HCT116 (cell line): Measurements from ENCODE around the gene MTA1. TPM values are rescaled to one million over a fixed set of nuclear protein-coding genes. Genes with fewer than 3 reads are reported as not detected.
A peak's percentile ranks its signal among the peaks of the same experiment; 100 is the strongest.

ENCODE experiments used
- ATAC-seq: fragments of 200-7000 bp; cut with Tn5 transposase; 2 replicates; pipeline ENCODE4 v1.9.1; 2020; ENCODE audit warnings: mild to moderate bottlenecking, moderate library complexity
- BruUV-seq: library from RNA; stranded (reverse); fragments of 400-500 nt; replicated peaks from 2 replicates; lab custom pipeline; 2021; lab: Mats Ljungman, UMichigan
- CTCF ChIA-PET: fragments of 300-600 bp; sonication (Branson Sonifier 250); formaldehyde crosslinking; loops from one replicate; lab custom pipeline; 2021; ENCODE audit warnings: antibody characterized with exemption; lab: Charles Lee
- POLR2A ChIA-PET: fragments of 300-600, 350-600 bp; sonication (Branson Sonifier 250); formaldehyde crosslinking; loops from one replicate; lab custom pipeline; 2021; ENCODE audit warnings: antibody characterized with exemption; lab: Charles Lee
- RAD21 ChIA-PET, 2 experiments: fragments of 300-600 bp; sonication (Branson Sonifier 250); formaldehyde crosslinking; loops; one replicate each; lab custom pipeline; 2023; ENCODE audit warnings: low total read pairs in 2 of 2; ENCODE audit not compliant: uncharacterized antibody in 2 of 2, unreplicated experiment in 2 of 2, low non-redundant PET in 1 of 2; lab: Charles Lee
- DNase-seq: peaks from one replicate; pipeline ENCODE4 v3.0.0-alpha.2; 2010; ENCODE audit warnings: low read depth, low spot score
- H2AFZ ChIP-seq: fragments of 200-600 bp; shearing (Covaris generic), sonication (generic); 2 replicates; pipeline ENCODE4 v1.6.1; 2017; ENCODE audit warnings: low read depth, mixed run types, mixed read lengths, antibody characterized with exemption, low read length; ENCODE audit not compliant: poor library complexity, severe bottlenecking
- H3K27ac ChIP-seq: 2 replicates; pipeline ENCODE4 v1.5.1; 2012; ENCODE audit warnings: low read depth, low read length
- H3K27me3 ChIP-seq: fragments of 200-600 bp; sonication (generic); 2 replicates; pipeline ENCODE4 v1.6.1; 2016; ENCODE audit warnings: mixed run types, low read length, mixed read lengths; ENCODE audit not compliant: insufficient read depth
- H3K36me3 ChIP-seq, 2 experiments: fragments of 200-500 bp in 1 of 2; fragments of 200-600 bp in 1 of 2; sonication (Bioruptor generic) in 1 of 2; sonication (generic) in 1 of 2; 2 replicates each; pipeline versions ENCODE4 v1.5.1 to v1.6.1; 2014 to 2016; ENCODE audit warnings: low read length in 2 of 2, inconsistent platforms in 1 of 2, mixed read lengths in 1 of 2, mixed run types in 1 of 2; ENCODE audit not compliant: insufficient read depth in 2 of 2, control insufficient read depth in 1 of 2
- H3K4me1 ChIP-seq, 2 experiments: fragments of 200-600 bp in 1 of 2; sonication (generic) in 1 of 2; 2 replicates each; pipeline versions ENCODE4 v1.5.1 to v1.6.1; 2012 to 2017; ENCODE audit warnings: low read length in 2 of 2, inconsistent platforms in 1 of 2, mild to moderate bottlenecking in 1 of 2, mixed read lengths in 1 of 2, mixed run types in 1 of 2, moderate library complexity in 1 of 2; ENCODE audit not compliant: insufficient read depth in 2 of 2, control insufficient read depth in 1 of 2
- H3K4me2 ChIP-seq: fragments of 200-600 bp; sonication (generic); 2 replicates; pipeline ENCODE4 v1.6.1; 2017; ENCODE audit warnings: mixed run types, low read length, mixed read lengths
- H3K4me3 ChIP-seq, 2 experiments: fragments of 200-600 bp in 1 of 2; sonication (generic) in 1 of 2; replicated peaks in 1 of 2; 2 replicates each; pipeline ENCODE4 v1.5.1; 2011 to 2016; ENCODE audit warnings: low read length in 2 of 2, control low read depth in 1 of 2, low read depth in 1 of 2, mild to moderate bottlenecking in 1 of 2, mixed read lengths in 1 of 2, mixed run types in 1 of 2
- H3K79me2 ChIP-seq: fragments of 200-600 bp; sonication (generic); 2 replicates; pipeline ENCODE4 v1.6.1; 2017; ENCODE audit warnings: mild to moderate bottlenecking, mixed run types, low read length, moderate library complexity, mixed read lengths; ENCODE audit not compliant: insufficient read depth
- H3K9ac ChIP-seq: fragments of 200-600 bp; sonication (generic); 2 replicates; pipeline ENCODE4 v1.6.1; 2016; ENCODE audit warnings: low read length, mixed read lengths
- H3K9me2 ChIP-seq: fragments of 200-600 bp; sonication (generic), shearing (Covaris generic); 2 replicates; pipeline ENCODE4 v1.6.1; 2017; ENCODE audit warnings: mixed run types, mild to moderate bottlenecking, moderate library complexity; ENCODE audit not compliant: insufficient read depth
- H3K9me3 ChIP-seq, 2 experiments: fragments of 200-500 bp in 1 of 2; fragments of 200-600 bp in 1 of 2; sonication (Bioruptor generic) in 1 of 2; sonication (generic) in 1 of 2; 2 replicates each; pipeline ENCODE4 v1.6.1; 2014 to 2017; ENCODE audit warnings: low read length in 2 of 2, mixed read lengths in 2 of 2, inconsistent platforms in 1 of 2, low read depth in 1 of 2, mild to moderate bottlenecking in 1 of 2, mixed run types in 1 of 2, moderate library complexity in 1 of 2; ENCODE audit not compliant: control insufficient read depth in 1 of 2, insufficient read depth in 1 of 2
- H4K20me1 ChIP-seq: fragments of 200-600 bp; sonication (generic), shearing (Covaris generic); 2 replicates; pipeline ENCODE4 v1.6.1; 2017; ENCODE audit warnings: mixed run types, mild to moderate bottlenecking, moderate library complexity; ENCODE audit not compliant: insufficient read depth
- CBX3 ChIP-seq: IDR thresholded peaks from 2 replicates; pipeline ENCODE4 v1.6.1; 2012; ENCODE audit warnings: low read depth
- CEBPB ChIP-seq: IDR thresholded peaks from 2 replicates; pipeline ENCODE4 v1.6.1; 2012; ENCODE audit warnings: low read depth
- CTCF ChIP-seq, 3 experiments: fragments of 200-600 bp in 1 of 3; sonication (generic) in 1 of 3; IDR thresholded peaks in 2 of 3; conservative IDR thresholded peaks in 1 of 3; 2 replicates each; pipeline ENCODE4 v1.5.1; 2012 to 2017; ENCODE audit warnings: low read depth in 2 of 3, low read length in 2 of 3, antibody characterized with exemption in 1 of 3, borderline replicate concordance in 1 of 3, control low read depth in 1 of 3, mild to moderate bottlenecking in 1 of 3, mixed read lengths in 1 of 3, mixed run types in 1 of 3, moderate library complexity in 1 of 3; ENCODE audit not compliant: insufficient read depth in 1 of 3
- EGR1 ChIP-seq: IDR thresholded peaks from 2 replicates; pipeline ENCODE4 v1.6.1; 2012; ENCODE audit warnings: low read depth
- ELF1 ChIP-seq: IDR thresholded peaks from 2 replicates; pipeline ENCODE4 v1.6.1; 2012; ENCODE audit warnings: low read depth, borderline replicate concordance
- EZH2 ChIP-seq: fragments of 200-600 bp; sonication (generic); IDR thresholded peaks from 2 replicates; pipeline ENCODE4 v1.6.1; 2017; ENCODE audit warnings: antibody characterized with exemption, mixed run types
- EZH2phosphoT487 ChIP-seq: fragments of 200-600 bp; IDR thresholded peaks from 2 replicates; pipeline ENCODE4 v1.6.1; 2018; ENCODE audit warnings: antibody characterized with exemption, borderline replicate concordance
- FOSL1 ChIP-seq: IDR thresholded peaks from 2 replicates; pipeline ENCODE4 v1.6.1; 2012; ENCODE audit warnings: low read depth
- JUND ChIP-seq: IDR thresholded peaks from 2 replicates; pipeline ENCODE4 v1.6.1; 2012
- POLR2A ChIP-seq: IDR thresholded peaks from 2 replicates; pipeline ENCODE4 v1.7.0; 2011; ENCODE audit warnings: borderline replicate concordance; ENCODE audit not compliant: insufficient read depth, insufficient read length; ENCODE audit errors: extremely low read depth
- POLR2AphosphoS5 ChIP-seq: IDR thresholded peaks from 2 replicates; pipeline ENCODE4 v1.6.1; 2011; ENCODE audit warnings: mild to moderate bottlenecking, low read depth, low read length, moderate library complexity
- RAD21 ChIP-seq: IDR thresholded peaks from 2 replicates; pipeline ENCODE4 v1.6.1; 2012; ENCODE audit warnings: low read depth, mild to moderate bottlenecking
- SIN3A ChIP-seq: IDR thresholded peaks from 2 replicates; pipeline ENCODE4 v1.6.1; 2012; ENCODE audit warnings: low read depth
- SP1 ChIP-seq: IDR thresholded peaks from 2 replicates; pipeline ENCODE4 v1.6.1; 2012; ENCODE audit warnings: low read depth
- SRF ChIP-seq: IDR thresholded peaks from 2 replicates; pipeline ENCODE4 v1.6.1; 2012; ENCODE audit warnings: low read depth
- TCF7L2 ChIP-seq: IDR thresholded peaks from 2 replicates; pipeline ENCODE4 v1.7.0; 2011; ENCODE audit warnings: borderline replicate concordance, inconsistent platforms; ENCODE audit not compliant: insufficient read depth, insufficient read length; ENCODE audit errors: extremely low read depth
- ZNF274 ChIP-seq: fragments of 200-500 bp; sonication (Bioruptor generic); IDR thresholded peaks from 2 replicates; pipeline ENCODE4 v1.6.1; 2014; ENCODE audit warnings: mild to moderate bottlenecking, low read depth, low read length, inconsistent platforms
- intact Hi-C: fragments of 100-400 bp; cut with micrococcal nuclease; formaldehyde crosslinking; loops from 2 replicates; pipeline ENCODE4 v1.10.0; 2022
- total RNA-seq: library from RNA; stranded (reverse); gene quantifications from one replicate; pipeline ENCODE4 v1.2.1, GENCODE V29; 2021; ENCODE audit not compliant: unreplicated experiment
- TF ChIP-seq, protein P1 (sequence below): IDR thresholded peaks from 2 replicates; pipeline ENCODE4 v1.6.1; 2012; ENCODE audit warnings: low read depth
- TF ChIP-seq, protein P2 (sequence below): IDR thresholded peaks from 2 replicates; pipeline ENCODE4 v1.6.1; 2012
- TF ChIP-seq, protein P3 (sequence below): IDR thresholded peaks from 2 replicates; pipeline ENCODE4 v1.6.1; 2012

The MTA1 gene
- total RNA-seq, 1 experiment from 2014 or later, result 229 TPM

GRCh38 chr14:105418269-105419194 lies 1.1 kb upstream of the MTA1 start:
- RAD21 ChIA-PET, result no interaction called here
- Histone ChIP-seq H3K27me3 (no peaks in the 10 kb centered on the region), H3K4me1 (peaks cover 16 to 35% of the 10 kb centered on the region in 2 experiments), H4K20me1 (no peaks in the 10 kb centered on the region; the same call in 1 of the 2 replicates), H3K79me2 (peaks cover 39% of the 10 kb centered on the region), H3K9me3 (no peaks in the 10 kb centered on the region), H3K9me2 (no peaks in the 10 kb centered on the region), H2AFZ (no peak overlapping the region), H3K4me3 (peak overlapping the region; percentile 67 to 74), H3K36me3 (peaks cover 0 to 13% of the 10 kb centered on the region in 2 experiments; a peak in 2 of 4 replicates), H3K9ac (peak overlapping the region; percentile 85), H3K27ac (peak overlapping the region; percentile 87; the same call in 1 of the 2 replicates), H3K4me2 (peak overlapping the region; percentile 98)
- ATAC-seq (peak; percentile 3; the same call in 1 of the 2 replicates), DNase-seq (no peak)
- CTCF ChIA-PET, result interaction anchor here (1.3 kb wide), 1 partner anchor 71 kb away, joined by 3 read pairs; no protein-coding TSS in a partner anchor
- POLR2A ChIA-PET, result no interaction called here
- TF ChIP-seq POLR2AphosphoS5 (no peak), RAD21 (no peak), ZNF274 (no peak), SIN3A (no peak), CEBPB (no peak), ELF1 (no peak), EZH2phosphoT487 (no peak), SP1 (no peak), POLR2A (no peak), EZH2 (no peak), FOSL1 (no peak), TCF7L2 (no peak), CTCF (IDR thresholded peaks at IDR 0.05 in 2 of 3, conservative IDR thresholded peaks at IDR 0.05 in 1 of 3; ENCODE audit: borderline replicate concordance in 1 of 3, insufficient read depth in 1 of 3, low read depth in 2 of 3, low read length in 2 of 3) (no peak), SRF (no peak), JUND (no peak), EGR1 (no peak), CBX3 (no peak)
- TF ChIP-seq, protein P1, sequence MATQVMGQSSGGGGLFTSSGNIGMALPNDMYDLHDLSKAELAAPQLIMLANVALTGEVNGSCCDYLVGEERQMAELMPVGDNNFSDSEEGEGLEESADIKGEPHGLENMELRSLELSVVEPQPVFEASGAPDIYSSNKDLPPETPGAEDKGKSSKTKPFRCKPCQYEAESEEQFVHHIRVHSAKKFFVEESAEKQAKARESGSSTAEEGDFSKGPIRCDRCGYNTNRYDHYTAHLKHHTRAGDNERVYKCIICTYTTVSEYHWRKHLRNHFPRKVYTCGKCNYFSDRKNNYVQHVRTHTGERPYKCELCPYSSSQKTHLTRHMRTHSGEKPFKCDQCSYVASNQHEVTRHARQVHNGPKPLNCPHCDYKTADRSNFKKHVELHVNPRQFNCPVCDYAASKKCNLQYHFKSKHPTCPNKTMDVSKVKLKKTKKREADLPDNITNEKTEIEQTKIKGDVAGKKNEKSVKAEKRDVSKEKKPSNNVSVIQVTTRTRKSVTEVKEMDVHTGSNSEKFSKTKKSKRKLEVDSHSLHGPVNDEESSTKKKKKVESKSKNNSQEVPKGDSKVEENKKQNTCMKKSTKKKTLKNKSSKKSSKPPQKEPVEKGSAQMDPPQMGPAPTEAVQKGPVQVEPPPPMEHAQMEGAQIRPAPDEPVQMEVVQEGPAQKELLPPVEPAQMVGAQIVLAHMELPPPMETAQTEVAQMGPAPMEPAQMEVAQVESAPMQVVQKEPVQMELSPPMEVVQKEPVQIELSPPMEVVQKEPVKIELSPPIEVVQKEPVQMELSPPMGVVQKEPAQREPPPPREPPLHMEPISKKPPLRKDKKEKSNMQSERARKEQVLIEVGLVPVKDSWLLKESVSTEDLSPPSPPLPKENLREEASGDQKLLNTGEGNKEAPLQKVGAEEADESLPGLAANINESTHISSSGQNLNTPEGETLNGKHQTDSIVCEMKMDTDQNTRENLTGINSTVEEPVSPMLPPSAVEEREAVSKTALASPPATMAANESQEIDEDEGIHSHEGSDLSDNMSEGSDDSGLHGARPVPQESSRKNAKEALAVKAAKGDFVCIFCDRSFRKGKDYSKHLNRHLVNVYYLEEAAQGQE, result no peak
- TF ChIP-seq, protein P2, sequence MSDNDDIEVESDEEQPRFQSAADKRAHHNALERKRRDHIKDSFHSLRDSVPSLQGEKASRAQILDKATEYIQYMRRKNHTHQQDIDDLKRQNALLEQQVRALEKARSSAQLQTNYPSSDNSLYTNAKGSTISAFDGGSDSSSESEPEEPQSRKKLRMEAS, result no peak
- TF ChIP-seq, protein P3, sequence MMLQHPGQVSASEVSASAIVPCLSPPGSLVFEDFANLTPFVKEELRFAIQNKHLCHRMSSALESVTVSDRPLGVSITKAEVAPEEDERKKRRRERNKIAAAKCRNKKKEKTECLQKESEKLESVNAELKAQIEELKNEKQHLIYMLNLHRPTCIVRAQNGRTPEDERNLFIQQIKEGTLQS, result no peak
- intact Hi-C loops, result no loop called here
- TSS peak; percentile 40 for BruUV-seq
